ENCODE measurements around the gene KRT23. TPM values are rescaled to one million over a fixed set of nuclear protein-coding genes. Genes with fewer than 3 reads are reported as not detected.

Gene KRT23
- total and polyA plus RNA-seq, 9 donors: 0.05 to 5.0 (median 0.53) TPM; not detected in 2

- intact Hi-C loops (cut with DNase I): no loop called here
- DNase-seq: no peak
- no peaks in the 10 kb centered on the region for H3K27me3 ChIP-seq
- H3K4me1 ChIP-seq (ENCODE audit: insufficient read depth): no peaks in the 10 kb centered on the region
- no peaks in the 10 kb centered on the region for H3K36me3 ChIP-seq
- H3K4me3 ChIP-seq: no peak overlapping the region
- TF ChIP-seq EP300 (IDR thresholded peaks at IDR 0.05) (no peak), POLR2A (IDR thresholded peaks at IDR 0.05) (no peak)
- TF ChIP-seq, protein P1, sequence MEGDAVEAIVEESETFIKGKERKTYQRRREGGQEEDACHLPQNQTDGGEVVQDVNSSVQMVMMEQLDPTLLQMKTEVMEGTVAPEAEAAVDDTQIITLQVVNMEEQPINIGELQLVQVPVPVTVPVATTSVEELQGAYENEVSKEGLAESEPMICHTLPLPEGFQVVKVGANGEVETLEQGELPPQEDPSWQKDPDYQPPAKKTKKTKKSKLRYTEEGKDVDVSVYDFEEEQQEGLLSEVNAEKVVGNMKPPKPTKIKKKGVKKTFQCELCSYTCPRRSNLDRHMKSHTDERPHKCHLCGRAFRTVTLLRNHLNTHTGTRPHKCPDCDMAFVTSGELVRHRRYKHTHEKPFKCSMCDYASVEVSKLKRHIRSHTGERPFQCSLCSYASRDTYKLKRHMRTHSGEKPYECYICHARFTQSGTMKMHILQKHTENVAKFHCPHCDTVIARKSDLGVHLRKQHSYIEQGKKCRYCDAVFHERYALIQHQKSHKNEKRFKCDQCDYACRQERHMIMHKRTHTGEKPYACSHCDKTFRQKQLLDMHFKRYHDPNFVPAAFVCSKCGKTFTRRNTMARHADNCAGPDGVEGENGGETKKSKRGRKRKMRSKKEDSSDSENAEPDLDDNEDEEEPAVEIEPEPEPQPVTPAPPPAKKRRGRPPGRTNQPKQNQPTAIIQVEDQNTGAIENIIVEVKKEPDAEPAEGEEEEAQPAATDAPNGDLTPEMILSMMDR (IDR thresholded peaks at IDR 0.05): no peak
- WGBS, 3 donors: 94 to 96% (median 96%) methylated on average over 4 of the region's 4 CpGs
- no peaks in the 10 kb centered on the region for H3K9me3 ChIP-seq
- no peak overlapping the region for H3K27ac ChIP-seq
These were observed 24.7 kb upstream of the KRT23 start for GRCh38 chr17:40962059-40962561.

GRCh38 chr17:40961591-40961990 is 24.1 kb upstream of the KRT23 start:
- intact Hi-C loops (cut with DNase I): no loop called here
- H3K9me3 ChIP-seq: no peaks in the 10 kb centered on the region
- H3K4me1 ChIP-seq (ENCODE audit: insufficient read depth): no peaks in the 10 kb centered on the region
- 79 to 84% (median 81%) methylated on average over 1 of the region's 1 CpG for WGBS, 3 donors
- H3K27me3 ChIP-seq: no peaks in the 10 kb centered on the region
- TF ChIP-seq, protein P1 (IDR thresholded peaks at IDR 0.05): no peak
- TF ChIP-seq POLR2A (IDR thresholded peaks at IDR 0.05): no peak
- no peak for TF ChIP-seq EP300 (IDR thresholded peaks at IDR 0.05)
- no peak for DNase-seq
- no peaks in the 10 kb centered on the region for H3K36me3 ChIP-seq
- H3K4me3 ChIP-seq: no peak overlapping the region
- no peak overlapping the region for H3K27ac ChIP-seq

GRCh38 chr17:40960144-40960543 is 22.7 kb upstream of the KRT23 start:
- Histone ChIP-seq H3K4me1 (ENCODE audit: insufficient read depth) (no peaks in the 10 kb centered on the region), H3K9me3 (no peaks in the 10 kb centered on the region), H3K27ac (no peak overlapping the region), H3K36me3 (no peaks in the 10 kb centered on the region), H3K27me3 (no peaks in the 10 kb centered on the region), H3K4me3 (no peak overlapping the region)
- no peak for TF ChIP-seq EP300 (IDR thresholded peaks at IDR 0.05)
- TF ChIP-seq, protein P1 (IDR thresholded peaks at IDR 0.05): no peak
- no peak for TF ChIP-seq POLR2A (IDR thresholded peaks at IDR 0.05)
- 34 to 59% (median 43%) methylated on average over 10 of the region's 10 CpGs for WGBS, 3 donors
- DNase-seq: no peak
- intact Hi-C loops (cut with DNase I): no loop called here

DNA sequence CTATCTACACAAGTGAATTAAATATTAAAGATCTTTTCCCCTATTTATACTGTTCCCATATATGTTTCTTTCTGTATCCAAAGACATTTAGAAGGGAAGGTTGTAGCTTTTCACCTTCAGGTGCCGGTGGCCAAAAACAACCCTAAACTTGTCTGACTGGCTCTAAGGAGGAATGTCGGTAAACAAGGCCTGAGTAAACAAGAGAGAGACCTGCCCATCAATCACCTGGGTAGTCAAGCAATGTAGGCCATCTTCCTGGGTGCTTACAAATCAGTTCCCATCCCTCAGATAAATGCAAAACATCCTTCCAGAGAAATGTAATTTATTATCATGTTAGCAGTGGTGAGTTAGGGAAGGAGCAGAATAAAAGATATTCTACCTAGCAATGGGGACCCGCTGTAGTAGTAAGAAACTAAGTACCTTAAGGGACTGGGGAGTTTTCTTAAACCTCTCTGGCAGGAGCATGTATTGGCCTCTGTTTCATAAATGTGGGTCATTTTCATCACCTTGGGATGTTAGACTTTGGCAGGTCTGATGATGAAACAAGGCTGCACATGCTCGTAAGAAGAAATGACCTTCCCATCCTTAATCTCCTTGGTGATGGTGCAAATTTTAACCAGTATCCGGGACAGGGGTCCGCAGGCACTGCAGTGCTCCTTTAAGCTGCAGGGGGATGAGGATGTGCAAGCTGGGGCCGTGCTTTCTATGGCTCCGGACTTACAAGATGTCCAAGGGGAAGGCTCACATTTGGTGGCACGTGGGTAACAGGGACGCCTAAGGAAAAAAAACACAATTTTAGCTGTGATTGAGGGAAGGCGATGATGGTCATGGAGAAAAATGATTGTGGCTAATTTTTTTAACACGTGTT is 20.9 kb upstream of the KRT23 start:
- TF ChIP-seq POLR2A (IDR thresholded peaks at IDR 0.05) (no peak), EP300 (IDR thresholded peaks at IDR 0.05) (no peak)
- TF ChIP-seq, protein P1 (IDR thresholded peaks at IDR 0.05): no peak
- Histone ChIP-seq H3K36me3 (no peaks in the 10 kb centered on the region), H3K4me3 (no peak overlapping the region), H3K9me3 (no peaks in the 10 kb centered on the region), H3K27ac (no peak overlapping the region), H3K27me3 (no peaks in the 10 kb centered on the region), H3K4me1 (ENCODE audit: insufficient read depth) (no peaks in the 10 kb centered on the region)
- intact Hi-C loops (cut with DNase I): no loop called here
- 91 to 94% (median 91%) methylated on average over 12 of the region's 12 CpGs for WGBS, 3 donors
- no peak for DNase-seq
